A549 (cell line): ENCODE results near the gene TRAPPC14.

ENCODE experiments used
- ATOH8 ChIP-seq: fragments of 250-450 bp; sonication (Bioruptor Pico); IDR thresholded peaks from 2 replicates; pipeline ENCODE4 v1.5.0; 2020; ENCODE audit warnings: low read depth, mild to moderate bottlenecking, moderate library complexity
- CTCF ChIP-seq: fragments of >200 bp; sonication (Bioruptor Twin); formaldehyde crosslinking; IDR thresholded peaks from 3 replicates; pipeline ENCODE4 v1.5.1; 2016
- EHF ChIP-seq: fragments of 250-450 bp; sonication (Bioruptor Pico); IDR thresholded peaks from 2 replicates; pipeline ENCODE4 v1.5.0; 2020; ENCODE audit warnings: mild to moderate bottlenecking
- ELK1 ChIP-seq: fragments of 150-350 bp; IDR thresholded peaks from 2 replicates; pipeline ENCODE4 v1.6.1; 2014; ENCODE audit warnings: low read depth, mild to moderate bottlenecking, low read length
- EP300 ChIP-seq, 2 experiments: fragments of >200 bp; sonication (Bioruptor Twin); formaldehyde crosslinking; IDR thresholded peaks; 2 replicates in 1 of 2; 3 replicates in 1 of 2; pipeline ENCODE4 v1.6.1; 2016 to 2017
- ESRRA ChIP-seq: fragments of 150-350 bp; IDR thresholded peaks from 2 replicates; pipeline ENCODE4 v1.6.1; 2014; ENCODE audit warnings: mild to moderate bottlenecking, low read length, borderline replicate concordance
- FOSL2 ChIP-seq, 2 experiments: fragments of 450-650 bp in 1 of 2; fragments of >200 bp in 1 of 2; sonication (Bioruptor Twin) in 1 of 2; formaldehyde crosslinking; IDR thresholded peaks; 2 replicates each; pipeline versions ENCODE4 v1.5.0 to v1.6.1; 2016 to 2020; ENCODE audit warnings: mild to moderate bottlenecking in 1 of 2, moderate library complexity in 1 of 2
- MAFK ChIP-seq: fragments of 450-650 bp; IDR thresholded peaks from 2 replicates; pipeline ENCODE4 v1.6.1; 2014; ENCODE audit not compliant: partially characterized antibody
- PBX3 ChIP-seq: IDR thresholded peaks from 2 replicates; pipeline ENCODE4 v1.6.1; 2012
- POLR2A ChIP-seq: IDR thresholded peaks from 2 replicates; pipeline ENCODE4 v1.6.1; 2012; ENCODE audit warnings: mild to moderate bottlenecking, low read length
- REST ChIP-seq: fragments of 200-600 bp; sonication (generic); IDR thresholded peaks from 2 replicates; pipeline ENCODE4 v1.6.1; 2016; ENCODE audit warnings: antibody characterized with exemption, mild to moderate bottlenecking, moderate library complexity
- SMC3 ChIP-seq: fragments of >200 bp; sonication (Bioruptor Twin); formaldehyde crosslinking; IDR thresholded peaks from 3 replicates; pipeline ENCODE4 v1.6.1; 2018; ENCODE audit warnings: inconsistent platforms
- ZNF302 ChIP-seq: fragments of 250-450 bp; sonication (Bioruptor Pico); IDR thresholded peaks from 2 replicates; pipeline ENCODE4 v1.9.0; 2021; ENCODE audit warnings: inconsistent platforms, mild to moderate bottlenecking, moderate library complexity

GRCh38 chr7:100174582-100174981 lies 16.1 kb upstream of the TRAPPC14 start:
- no peak for TF ChIP-seq MAFK
- no peak for TF ChIP-seq CTCF
- no peak for TF ChIP-seq FOSL2 (IDR thresholded peaks at IDR 0.05)
- TF ChIP-seq FOSL2 (CRISPR knock-in tag; IDR thresholded peaks at IDR 0.05), result no peak
- no peak for TF ChIP-seq ZNF302 (CRISPR knock-in tag)
- no peak for TF ChIP-seq ATOH8 (CRISPR knock-in tag)
- TF ChIP-seq ELK1, result no peak
- TF ChIP-seq EP300 (IDR thresholded peaks at IDR 0.05), result no peak
- no peak for TF ChIP-seq POLR2A
- no peak for TF ChIP-seq REST
- TF ChIP-seq ESRRA, result no peak
- TF ChIP-seq PBX3, result no peak
- no peak for TF ChIP-seq EHF (CRISPR knock-in tag)
- TF ChIP-seq SMC3, result no peak
